Dendritic cell treated with granulocyte-macrophage colony-stimulating factor and Interleukin-4, amounts not matched to agents 40 ng/mL and 50 ng/mL, for 4 days (primary cell): Measurements from ENCODE around the gene MSH2.
"Not testable (repeated sequence)": the region's sequence is repeated elsewhere in the genome, so short reads cannot be mapped to it uniquely, and the experiment has no call there.

Experiments
- H3K27ac Mint-ChIP-seq: one replicate; pipeline ENCODE4 v1.8.0; 2022; ENCODE audit warnings: mild to moderate bottlenecking, mixed read lengths
- H3K27me3 Mint-ChIP-seq: one replicate; pipeline ENCODE4 v1.8.0; 2022; ENCODE audit warnings: mild to moderate bottlenecking, mixed read lengths
- H3K36me3 Mint-ChIP-seq: one replicate; pipeline ENCODE4 v1.8.0; 2022; ENCODE audit warnings: low read depth, mixed read lengths
- H3K4me1 Mint-ChIP-seq: one replicate; pipeline ENCODE4 v1.8.0; 2022; ENCODE audit warnings: low read depth, mixed read lengths
- H3K4me3 Mint-ChIP-seq: one replicate; pipeline ENCODE4 v1.8.0; 2022; ENCODE audit warnings: mild to moderate bottlenecking, moderate library complexity, mixed read lengths
- H3K9me3 Mint-ChIP-seq: one replicate; pipeline ENCODE4 v1.8.0; 2022; ENCODE audit warnings: mixed read lengths
- intact Hi-C: fragments of 100-400 bp; cut with micrococcal nuclease; formaldehyde crosslinking; loops from one replicate; pipeline ENCODE4 v1.15.0; 2022

Gene MSH2

DNA sequence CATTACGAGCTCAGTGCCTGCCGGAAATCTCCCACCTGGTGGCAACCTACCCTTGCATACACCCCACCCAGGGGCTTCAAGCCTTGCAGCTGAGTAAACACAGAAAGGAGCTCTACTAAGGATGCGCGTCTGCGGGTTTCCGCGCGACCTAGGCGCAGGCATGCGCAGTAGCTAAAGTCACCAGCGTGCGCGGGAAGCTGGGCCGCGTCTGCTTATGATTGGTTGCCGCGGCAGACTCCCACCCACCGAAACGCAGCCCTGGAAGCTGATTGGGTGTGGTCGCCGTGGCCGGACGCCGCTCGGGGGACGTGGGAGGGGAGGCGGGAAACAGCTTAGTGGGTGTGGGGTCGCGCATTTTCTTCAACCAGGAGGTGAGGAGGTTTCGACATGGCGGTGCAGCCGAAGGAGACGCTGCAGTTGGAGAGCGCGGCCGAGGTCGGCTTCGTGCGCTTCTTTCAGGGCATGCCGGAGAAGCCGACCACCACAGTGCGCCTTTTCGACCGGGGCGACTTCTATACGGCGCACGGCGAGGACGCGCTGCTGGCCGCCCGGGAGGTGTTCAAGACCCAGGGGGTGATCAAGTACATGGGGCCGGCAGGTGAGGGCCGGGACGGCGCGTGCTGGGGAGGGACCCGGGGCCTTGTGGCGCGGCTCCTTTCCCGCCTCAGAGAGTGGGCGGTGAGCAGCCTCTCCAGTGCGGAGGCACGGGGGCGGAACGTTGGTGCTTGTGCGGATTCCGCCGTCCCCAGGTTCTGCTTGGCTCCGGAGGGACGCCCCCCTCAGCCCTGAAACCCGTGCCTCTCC is at the start of gene MSH2:
Gene MSH2 (plus strand): TSS at position 352 of the 804 bp plus-strand sequence. CDS start 36 bp downstream, at position 388.
- intact Hi-C loops: no loop called here
- peak within 1 kb of the TSS; percentile 81 for H3K27ac Mint-ChIP-seq
- H3K4me1 Mint-ChIP-seq: peaks cover 36% of the 10 kb centered on the region
- no peaks in the 10 kb centered on the region for H3K9me3 Mint-ChIP-seq
- H3K4me3 Mint-ChIP-seq: peak within 1 kb of the TSS; percentile 87
- H3K27me3 Mint-ChIP-seq: no peaks in the 10 kb centered on the region
- H3K36me3 Mint-ChIP-seq: peaks cover 11% of the 10 kb centered on the region

DNA sequence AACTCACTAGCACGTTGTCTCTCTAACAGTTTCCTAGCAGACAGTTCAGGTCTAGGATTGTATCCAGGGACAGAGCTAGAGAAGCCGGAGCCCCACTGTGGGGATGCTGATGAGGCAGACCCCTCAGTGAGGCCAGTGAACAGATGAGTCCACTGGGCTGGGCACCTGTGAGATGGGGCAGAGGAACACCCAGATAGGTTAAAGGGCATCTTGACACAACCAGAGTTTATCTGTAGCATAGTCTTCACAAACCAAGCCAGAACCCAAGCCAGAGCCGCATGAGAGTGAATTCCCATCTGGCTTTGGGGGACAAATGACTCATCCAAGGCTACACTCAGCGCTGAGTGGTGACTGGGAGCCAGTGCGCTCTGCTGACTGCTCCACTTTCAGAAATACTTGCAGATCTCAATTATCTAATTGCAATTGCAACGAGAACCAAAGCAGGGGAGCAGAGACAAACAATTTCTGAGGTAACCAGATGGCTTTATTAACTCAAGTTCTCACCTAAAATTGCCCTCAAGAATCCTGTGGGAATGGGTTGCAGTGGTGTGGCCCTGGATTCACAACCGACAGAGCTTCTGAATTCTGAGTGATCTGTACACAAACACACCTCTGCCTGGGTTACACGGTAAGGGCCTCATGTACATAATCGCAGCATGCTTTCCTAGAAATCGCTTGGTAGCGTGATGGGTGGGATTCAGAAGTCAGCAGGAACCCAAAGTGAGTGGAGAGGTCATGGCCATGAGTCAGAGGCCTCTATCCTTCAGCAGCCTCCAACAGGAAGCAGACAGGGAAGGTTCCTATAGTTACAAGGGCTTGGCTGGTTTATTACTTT is 48.7 kb upstream of the MSH2 start:
- peaks cover 6% of the 10 kb centered on the region for H3K27me3 Mint-ChIP-seq
- intact Hi-C loops: no loop called here
- H3K4me1 Mint-ChIP-seq: peaks cover 2% of the 10 kb centered on the region
- H3K4me3 Mint-ChIP-seq: no peak overlapping the region
- no peak overlapping the region for H3K27ac Mint-ChIP-seq
- H3K36me3 Mint-ChIP-seq: no peaks in the 10 kb centered on the region
- no peaks in the 10 kb centered on the region for H3K9me3 Mint-ChIP-seq

DNA sequence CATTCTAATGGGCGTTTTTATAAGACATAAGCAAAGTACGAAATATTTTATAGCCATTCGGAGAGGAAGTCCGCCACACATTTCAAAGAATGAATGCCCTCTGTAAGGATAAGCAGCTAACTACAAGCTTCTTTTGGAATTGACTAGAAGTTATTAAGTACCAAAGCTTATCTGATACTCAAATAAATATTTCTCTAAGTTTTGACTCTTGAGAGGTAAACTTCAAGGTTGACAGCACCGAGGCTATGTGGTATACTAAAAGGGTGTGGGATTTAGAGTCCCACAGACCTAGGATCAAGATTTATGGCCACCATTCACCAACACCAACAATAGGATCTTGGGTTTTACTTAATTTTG is 48.1 kb upstream of the MSH2 start:
- no peak overlapping the region for H3K4me3 Mint-ChIP-seq
- peaks cover 6% of the 10 kb centered on the region for H3K4me1 Mint-ChIP-seq
- no peaks in the 10 kb centered on the region for H3K36me3 Mint-ChIP-seq
- H3K9me3 Mint-ChIP-seq: no peaks in the 10 kb centered on the region
- H3K27me3 Mint-ChIP-seq: peaks cover 6% of the 10 kb centered on the region
- H3K27ac Mint-ChIP-seq: no peak overlapping the region
- intact Hi-C loops: no loop called here

DNA sequence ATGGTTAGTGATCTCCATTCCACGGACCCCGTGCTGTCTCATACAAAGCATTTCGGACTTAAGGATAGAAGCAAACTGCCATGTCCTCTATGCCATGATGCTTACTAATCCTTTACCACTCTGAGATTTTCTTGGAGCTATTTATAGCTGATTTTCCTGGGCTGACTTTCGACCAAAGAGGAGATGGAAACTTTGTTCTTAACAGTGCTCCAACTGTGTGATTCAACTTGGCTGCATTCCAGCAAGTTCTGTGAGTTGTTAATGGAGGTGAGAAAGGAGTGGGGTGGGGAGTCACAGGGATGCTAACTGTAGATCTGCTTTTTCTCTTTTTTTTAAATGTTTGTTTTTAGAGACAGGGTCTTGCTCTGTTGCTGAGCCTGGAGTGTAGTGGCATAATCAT is 45.5 kb upstream of the MSH2 start:
- Mint-ChIP-seq H3K4me3 (no peak overlapping the region), H3K36me3 (no peaks in the 10 kb centered on the region), H3K27me3 (peaks cover 8% of the 10 kb centered on the region), H3K27ac (no peak overlapping the region), H3K9me3 (no peaks in the 10 kb centered on the region), H3K4me1 (peaks cover 6% of the 10 kb centered on the region)
- intact Hi-C loops: no loop called here

- Mint-ChIP-seq H3K4me3 (no peak overlapping the region), H3K36me3 (no peaks in the 10 kb centered on the region), H3K27ac (no peak overlapping the region), H3K4me1 (peaks cover 6% of the 10 kb centered on the region), H3K9me3 (no peaks in the 10 kb centered on the region), H3K27me3 (peaks cover 8% of the 10 kb centered on the region)
- intact Hi-C loops: no loop called here
Observed at GRCh38 chr2:47359375-47359868, 43.5 kb upstream of the MSH2 start.

DNA sequence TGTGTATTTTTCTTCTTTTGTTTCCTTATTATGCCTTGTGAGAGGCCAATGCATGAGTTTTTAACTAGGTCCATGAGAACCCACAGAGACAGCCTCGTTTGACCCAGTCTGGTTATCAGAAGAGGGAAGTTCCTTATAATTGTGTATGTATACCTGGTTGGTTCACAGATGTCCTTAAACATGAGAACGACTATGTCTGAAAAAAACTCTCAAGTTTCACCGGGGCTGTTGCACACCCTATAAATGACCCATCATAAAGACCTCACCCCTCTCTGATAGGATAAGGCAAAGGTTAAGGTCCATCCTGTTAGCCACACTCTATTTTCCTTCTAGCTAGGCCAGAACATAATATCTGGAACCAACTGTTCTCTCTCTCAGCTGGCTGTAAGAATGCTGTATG is 42.7 kb upstream of the MSH2 start:
- H3K9me3 Mint-ChIP-seq: no peaks in the 10 kb centered on the region
- H3K4me3 Mint-ChIP-seq: no peak overlapping the region
- H3K4me1 Mint-ChIP-seq: peaks cover 6% of the 10 kb centered on the region
- H3K36me3 Mint-ChIP-seq: no peaks in the 10 kb centered on the region
- intact Hi-C loops: no loop called here
- H3K27me3 Mint-ChIP-seq: peaks cover 8% of the 10 kb centered on the region
- no peak overlapping the region for H3K27ac Mint-ChIP-seq

DNA sequence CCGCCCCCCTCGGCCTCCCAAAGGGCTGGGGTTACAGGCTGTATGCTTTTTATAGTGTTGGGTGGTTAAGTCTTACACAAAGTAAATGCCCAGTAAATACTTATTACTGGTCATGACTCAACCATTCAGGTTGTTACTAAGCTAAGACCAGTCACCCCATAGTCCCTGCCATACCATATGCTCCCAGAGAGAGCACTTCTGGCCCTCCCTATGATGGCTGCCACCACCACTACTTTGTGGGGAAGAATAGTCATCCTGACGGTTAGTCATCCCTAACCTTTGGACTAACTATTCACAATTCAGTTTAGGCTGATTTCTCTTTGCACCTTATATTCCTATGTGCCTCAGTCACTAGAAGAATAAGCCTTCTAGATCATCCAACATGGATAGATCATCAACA is 42.0 kb upstream of the MSH2 start:
- H3K27me3 Mint-ChIP-seq: peaks cover 8% of the 10 kb centered on the region
- intact Hi-C loops: no loop called here
- H3K4me1 Mint-ChIP-seq: peaks cover 6% of the 10 kb centered on the region
- H3K36me3 Mint-ChIP-seq: no peaks in the 10 kb centered on the region
- no peak overlapping the region for H3K4me3 Mint-ChIP-seq
- H3K27ac Mint-ChIP-seq: no peak overlapping the region
- no peaks in the 10 kb centered on the region for H3K9me3 Mint-ChIP-seq

- H3K27me3 Mint-ChIP-seq, H3K36me3 Mint-ChIP-seq, H3K9me3 Mint-ChIP-seq, intact Hi-C loops, H3K4me1 Mint-ChIP-seq, H3K27ac Mint-ChIP-seq, H3K4me3 Mint-ChIP-seq: not testable (repeated sequence)
Observed at GRCh38 chr2:47361505-47362229, 41.3 kb upstream of the MSH2 start.

- peaks cover 45% of the 10 kb centered on the region for H3K27me3 Mint-ChIP-seq
- H3K36me3 Mint-ChIP-seq: no peaks in the 10 kb centered on the region
- no peaks in the 10 kb centered on the region for H3K9me3 Mint-ChIP-seq
- intact Hi-C loops: no loop called here
- H3K4me3 Mint-ChIP-seq: no peak overlapping the region
- H3K27ac Mint-ChIP-seq: no peak overlapping the region
- H3K4me1 Mint-ChIP-seq: peaks cover 3% of the 10 kb centered on the region
Observed at GRCh38 chr2:47373747-47374146, 29.2 kb upstream of the MSH2 start.

DNA sequence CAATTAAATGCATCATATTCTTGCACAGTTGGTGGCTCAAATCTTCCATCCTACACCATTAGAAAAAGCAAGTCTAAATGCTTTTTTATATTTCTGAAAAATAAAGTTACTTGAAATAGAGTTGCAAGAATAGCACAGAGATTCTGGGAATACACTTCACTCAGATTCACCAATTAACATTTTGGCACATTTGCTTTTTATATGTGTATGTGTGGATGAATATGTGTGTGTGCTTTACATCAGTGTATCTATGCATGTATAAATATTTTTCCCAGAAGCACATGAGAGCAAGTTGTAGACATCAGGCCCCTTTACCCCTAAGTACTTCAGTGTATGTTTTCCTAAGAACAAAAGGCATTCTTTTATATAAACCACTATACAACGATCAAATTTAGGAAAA is 27.6 kb upstream of the MSH2 start:
- Mint-ChIP-seq H3K27ac (no peak overlapping the region), H3K4me3 (no peak overlapping the region), H3K9me3 (no peaks in the 10 kb centered on the region), H3K36me3 (no peaks in the 10 kb centered on the region), H3K4me1 (no peaks in the 10 kb centered on the region), H3K27me3 (peaks cover 33% of the 10 kb centered on the region)
- intact Hi-C loops: no loop called here

DNA sequence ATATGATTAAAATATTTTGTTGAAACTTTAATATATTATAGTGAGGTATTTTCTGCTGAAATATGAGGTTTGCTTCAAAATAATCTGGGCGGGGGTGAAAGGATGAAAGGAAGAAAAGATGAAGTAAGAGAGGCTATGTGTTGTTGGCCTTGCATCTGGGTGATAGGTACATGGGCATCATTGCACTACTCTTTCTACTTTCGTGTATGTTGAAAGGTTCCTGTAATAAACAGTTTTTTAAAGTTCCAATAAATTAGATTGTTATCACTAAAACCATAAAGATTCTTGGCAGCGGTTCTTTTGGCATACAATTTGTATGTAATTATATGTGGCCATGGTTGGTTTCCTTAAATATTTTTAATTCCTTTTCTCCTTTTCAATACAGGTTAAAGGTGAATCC is 23.6 kb upstream of the MSH2 start:
- Mint-ChIP-seq H3K9me3 (no peaks in the 10 kb centered on the region), H3K27ac (no peak overlapping the region), H3K36me3 (no peaks in the 10 kb centered on the region), H3K4me3 (no peak overlapping the region), H3K4me1 (no peaks in the 10 kb centered on the region), H3K27me3 (peaks cover 10% of the 10 kb centered on the region)
- intact Hi-C loops: no loop called here

GRCh38 chr2:47381408-47381807 is 21.5 kb upstream of the MSH2 start:
- Mint-ChIP-seq H3K9me3 (no peaks in the 10 kb centered on the region), H3K4me1 (no peaks in the 10 kb centered on the region), H3K36me3 (no peaks in the 10 kb centered on the region), H3K27ac (no peak overlapping the region), H3K27me3 (no peaks in the 10 kb centered on the region), H3K4me3 (no peak overlapping the region)
- intact Hi-C loops: no loop called here

DNA sequence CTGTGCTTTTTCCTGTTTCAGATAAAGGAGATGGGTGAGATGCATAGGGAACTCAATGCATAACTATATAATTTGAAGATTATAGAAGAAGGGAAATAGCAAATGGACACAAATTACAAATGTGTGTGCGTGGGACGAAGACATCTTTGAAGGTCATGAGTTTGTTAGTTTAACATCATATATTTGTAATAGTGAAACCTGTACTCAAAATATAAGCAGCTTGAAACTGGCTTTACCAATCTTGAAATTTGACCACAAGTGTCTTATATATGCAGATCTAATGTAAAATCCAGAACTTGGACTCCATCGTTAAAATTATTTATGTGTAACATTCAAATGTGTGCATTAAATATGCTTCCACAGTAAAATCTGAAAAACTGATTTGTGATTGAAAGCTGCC is 16.4 kb upstream of the MSH2 start:
- Mint-ChIP-seq H3K9me3 (no peaks in the 10 kb centered on the region), H3K27ac (no peak overlapping the region), H3K4me1 (peaks cover 11% of the 10 kb centered on the region), H3K36me3 (no peaks in the 10 kb centered on the region), H3K27me3 (peaks cover 10% of the 10 kb centered on the region), H3K4me3 (no peak overlapping the region)
- intact Hi-C loops: no loop called here

GRCh38 chr2:47388888-47389287 is 14.1 kb upstream of the MSH2 start:
- Mint-ChIP-seq H3K27ac (no peak overlapping the region), H3K4me3 (no peak overlapping the region), H3K4me1 (peaks cover 20% of the 10 kb centered on the region), H3K27me3 (peaks cover 10% of the 10 kb centered on the region), H3K36me3 (no peaks in the 10 kb centered on the region), H3K9me3 (no peaks in the 10 kb centered on the region)
- intact Hi-C loops: loop anchor here (1.0 kb wide), 1 partner anchor 53 kb away; no protein-coding TSS in a partner anchor
